Endothelial cell of umbilical vein (primary cell): ENCODE data around the gene HDAC5. TPM values are rescaled to one million over a fixed set of nuclear protein-coding genes. Genes with fewer than 3 reads are reported as not detected.

Experiments used
- BruUV-seq: library from RNA; stranded (reverse); fragments of 400-500 nt; replicated peaks from 2 replicates; lab custom pipeline; 2021; lab: Mats Ljungman, UMichigan
- CTCF ChIA-PET: fragments of 300-600, 350-600 bp; sonication (Branson Sonifier 250); formaldehyde crosslinking; loops from one replicate; lab custom pipeline; 2021; ENCODE audit warnings: antibody characterized with exemption, inconsistent platforms; lab: Charles Lee
- POLR2A ChIA-PET: fragments of 300-600, 350-600 bp; sonication (Branson Sonifier 250); formaldehyde crosslinking; loops from one replicate; lab custom pipeline; 2021; ENCODE audit warnings: antibody characterized with exemption, inconsistent platforms; lab: Charles Lee
- DNase-seq: peaks from one replicate; pipeline ENCODE4 v3.0.0-alpha.2; 2011; ENCODE audit warnings: low read depth, low spot score
- FAIRE-seq: peaks from 2 replicates; lab custom pipeline; 2011; peaks lifted over from hg19 to GRCh38; lab: Jason Lieb, UNC
- H2AFZ ChIP-seq: 2 replicates; pipeline ENCODE4 v1.6.0; 2012; ENCODE audit warnings: low read depth, low read length, control low read depth, inconsistent platforms
- H3K27ac ChIP-seq: 2 replicates; pipeline ENCODE4 v1.5.1; 2011; ENCODE audit warnings: low read depth, mild to moderate bottlenecking, control low read depth, low read length, moderate library complexity; ENCODE audit not compliant: insufficient read depth
- H3K27me3 ChIP-seq, 2 experiments: 2 replicates each; pipeline versions ENCODE4 v1.6.0 to v1.6.1; 2011; ENCODE audit warnings: low read length in 2 of 2, mixed read lengths in 1 of 2; ENCODE audit not compliant: control insufficient read depth in 2 of 2, insufficient read depth in 2 of 2
- H3K36me3 ChIP-seq, 2 experiments: 2 replicates in 1 of 2; 3 replicates in 1 of 2; pipeline ENCODE4 v1.5.1; 2011; ENCODE audit warnings: low read length in 2 of 2, mild to moderate bottlenecking in 1 of 2, moderate library complexity in 1 of 2; ENCODE audit not compliant: control insufficient read depth in 2 of 2, insufficient read depth in 2 of 2; ENCODE audit errors: extremely low read depth in 1 of 2
- H3K4me1 ChIP-seq: 3 replicates; pipeline ENCODE4 v1.5.1; 2011; ENCODE audit warnings: mild to moderate bottlenecking, low read length; ENCODE audit not compliant: control insufficient read depth, insufficient read depth; ENCODE audit errors: extremely low read depth
- H3K4me2 ChIP-seq: 2 replicates; pipeline ENCODE4 v1.6.1; 2011; ENCODE audit warnings: low read length, control low read depth, mixed read lengths; ENCODE audit not compliant: insufficient read depth
- H3K4me3 ChIP-seq, 3 experiments: fragments of 200-600 bp in 1 of 3; sonication (generic), shearing (Covaris generic) in 1 of 3; replicated peaks in 1 of 3; 2 replicates each; pipeline ENCODE4 v1.5.1; 2011 to 2016; ENCODE audit warnings: control low read depth in 3 of 3, low read length in 3 of 3, mild to moderate bottlenecking in 2 of 3, inconsistent platforms in 1 of 3, low read depth in 1 of 3, moderate library complexity in 1 of 3; ENCODE audit not compliant: insufficient read depth in 1 of 3
- H3K79me2 ChIP-seq: 2 replicates; pipeline ENCODE4 v1.6.0; 2012; ENCODE audit warnings: low read length, inconsistent platforms; ENCODE audit not compliant: control insufficient read depth, insufficient read depth
- H3K9ac ChIP-seq: replicated peaks from 2 replicates; pipeline ENCODE3; 2011; ENCODE audit warnings: low read length, control low read depth; ENCODE audit not compliant: insufficient read depth; ENCODE audit errors: extremely low read depth
- H3K9me1 ChIP-seq: replicated peaks from 3 replicates; pipeline ENCODE4 v1.6.0; 2011; ENCODE audit warnings: mild to moderate bottlenecking, low read length; ENCODE audit not compliant: control insufficient read depth, insufficient read depth; ENCODE audit errors: extremely low read depth
- H3K9me3 ChIP-seq: replicated peaks from 2 replicates; pipeline ENCODE4 v1.5.1; 2012; ENCODE audit warnings: low read length, inconsistent platforms; ENCODE audit not compliant: control insufficient read depth, insufficient read depth
- H4K20me1 ChIP-seq: replicated peaks from 2 replicates; pipeline ENCODE3; 2011; ENCODE audit warnings: mild to moderate bottlenecking, low read length; ENCODE audit not compliant: control insufficient read depth, insufficient read depth; ENCODE audit errors: extremely low read depth
- FOS ChIP-seq: IDR thresholded peaks from 2 replicates; pipeline ENCODE4 v1.6.1; 2011; ENCODE audit warnings: mild to moderate bottlenecking, low read length, moderate library complexity, borderline replicate concordance; ENCODE audit not compliant: insufficient read depth
- MAX ChIP-seq: IDR thresholded peaks from 2 replicates; pipeline ENCODE4 v1.6.1; 2011; ENCODE audit not compliant: insufficient read depth, insufficient read length
- MYC ChIP-seq: IDR thresholded peaks from one replicate; pipeline ENCODE4 v1.6.1; 2011; ENCODE audit warnings: mild to moderate bottlenecking, low read depth, low read length
- POLR2A ChIP-seq: IDR thresholded peaks from 2 replicates; pipeline ENCODE4 v1.6.1; 2012; ENCODE audit warnings: low read depth, mild to moderate bottlenecking, control low read depth, low read length
- POLR2AphosphoS5 ChIP-seq: IDR thresholded peaks from 2 replicates; pipeline ENCODE4 v1.6.1; 2012; ENCODE audit warnings: low read depth, mild to moderate bottlenecking, control low read depth, low read length, moderate library complexity; ENCODE audit not compliant: insufficient read depth
- dilution Hi-C: fragments of 300-500 bp; cut with MboI; formaldehyde crosslinking; loops from one replicate; pipeline ENCODE4 v1.15.0; 2019; ENCODE audit warnings: low sequenced_read_pairs; ENCODE audit not compliant: extremely low pct_ligation_motif_present
- intact Hi-C: fragments of 100-400 bp; cut with micrococcal nuclease; formaldehyde crosslinking; loops from one replicate; pipeline ENCODE4 v1.10.0; 2022
- polyA plus RNA-seq, 4 experiments: library from polyadenylated mRNA; depleted of rRNA in 3 of 4; stranded (reverse) in 3 of 4; unstranded in 1 of 4; fragments of >200 nt; gene quantifications; 2 replicates each; pipeline versions ENCODE4 v1.2.1 to v1.2.3, GENCODE V29; 2011 to 2012; ENCODE audit warnings: missing spikeins in 1 of 4
- total RNA-seq: library from RNA; stranded (reverse); gene quantifications from 2 replicates; pipeline ENCODE4 v1.2.3, GENCODE V29; 2021

HDAC5 gene
- total and polyA plus RNA-seq, 2 donors (not counting 3 experiments of a cell fraction or from before 2014, with no cell fraction given): 35.4 to 40.4 TPM

GRCh38 chr17:44106801-44107200 is 16.6 kb downstream of the HDAC5 start:
- TF ChIP-seq MAX (no peak), MYC (no peak)
- Histone ChIP-seq H3K79me2 (no peaks in the 10 kb centered on the region), H4K20me1 (no peaks in the 10 kb centered on the region), H3K4me2 (no peak overlapping the region), H3K9me3 (no peaks in the 10 kb centered on the region), H3K27ac (no peak overlapping the region), H3K27me3 (no peaks in the 10 kb centered on the region), H3K4me3 (no peak overlapping the region), H3K36me3 (no peaks in the 10 kb centered on the region), H3K9me1 (no peaks in the 10 kb centered on the region), H3K9ac (no peak overlapping the region), H2AFZ (no peak overlapping the region), H3K4me1 (peaks cover 14% of the 10 kb centered on the region)
- BruUV-seq: no TSS peak
- DNase-seq (no peak), FAIRE-seq (no peak)
- ChIA-PET POLR2A (no interaction called here), CTCF (interaction anchor here (0.7 to 2.9 kb wide), 3 partner anchors 9 to 28 kb away, joined by 3 to 21 read pairs (median 4); no protein-coding TSS in a partner anchor)
- intact Hi-C loops (no loop called here), dilution Hi-C loops (no loop called here)

GRCh38 chr17:44105941-44106340 is 17.5 kb downstream of the HDAC5 start:
- no TSS peak for BruUV-seq
- Histone ChIP-seq H3K9me1 (no peaks in the 10 kb centered on the region), H2AFZ (no peak overlapping the region), H3K79me2 (no peaks in the 10 kb centered on the region), H4K20me1 (no peaks in the 10 kb centered on the region), H3K36me3 (no peaks in the 10 kb centered on the region), H3K9me3 (no peaks in the 10 kb centered on the region), H3K27ac (no peak overlapping the region), H3K9ac (no peak overlapping the region), H3K4me3 (no peak overlapping the region), H3K4me1 (peaks cover 7% of the 10 kb centered on the region), H3K4me2 (no peak overlapping the region), H3K27me3 (no peaks in the 10 kb centered on the region)
- dilution Hi-C loops: no loop called here
- no peak for DNase-seq
- FAIRE-seq: no peak
- intact Hi-C loops: no loop called here
- ChIA-PET POLR2A (no interaction called here), CTCF (interaction anchor here (0.6 to 2.9 kb wide), 3 partner anchors 10 to 65 kb away, joined by 3 to 21 read pairs (median 3); no protein-coding TSS in a partner anchor)
- TF ChIP-seq FOS (no peak), MYC (no peak), POLR2A (no peak), MAX (no peak), POLR2AphosphoS5 (no peak)
